Activated T-cell treated with anti-CD3 and anti-CD28 coated beads, Interleukin-2, amount 50 U/mL, for 24 hours (primary cell): ENCODE data around the gene PXYLP1.
A peak's percentile ranks its signal among the peaks of the same experiment; 100 is the strongest.
"Not testable (repeated sequence)": the region's sequence is repeated elsewhere in the genome, so short reads cannot be mapped to it uniquely, and the experiment has no call there.

ENCODE experiments used
- DNase-seq: peaks from one replicate; pipeline ENCODE4 v3.0.0-alpha.2; 2020
- H3K27ac Mint-ChIP-seq: 2 replicates; pipeline ENCODE4 v1.8.0; 2020; ENCODE audit warnings: mild to moderate bottlenecking, mixed read lengths
- H3K27me3 Mint-ChIP-seq: 2 replicates; pipeline ENCODE4 v1.8.0; 2020; ENCODE audit warnings: mixed read lengths
- H3K36me3 Mint-ChIP-seq: 2 replicates; pipeline ENCODE4 v1.8.0; 2020; ENCODE audit warnings: low read depth, mixed read lengths
- H3K4me1 Mint-ChIP-seq: 2 replicates; pipeline ENCODE4 v1.8.0; 2020; ENCODE audit warnings: low read depth, mixed read lengths
- H3K4me3 Mint-ChIP-seq: 2 replicates; pipeline ENCODE4 v1.8.0; 2020; ENCODE audit warnings: mild to moderate bottlenecking, moderate library complexity, mixed read lengths
- H3K9me3 Mint-ChIP-seq: 2 replicates; pipeline ENCODE4 v1.8.0; 2020; ENCODE audit warnings: mixed read lengths

The PXYLP1 gene

DNA sequence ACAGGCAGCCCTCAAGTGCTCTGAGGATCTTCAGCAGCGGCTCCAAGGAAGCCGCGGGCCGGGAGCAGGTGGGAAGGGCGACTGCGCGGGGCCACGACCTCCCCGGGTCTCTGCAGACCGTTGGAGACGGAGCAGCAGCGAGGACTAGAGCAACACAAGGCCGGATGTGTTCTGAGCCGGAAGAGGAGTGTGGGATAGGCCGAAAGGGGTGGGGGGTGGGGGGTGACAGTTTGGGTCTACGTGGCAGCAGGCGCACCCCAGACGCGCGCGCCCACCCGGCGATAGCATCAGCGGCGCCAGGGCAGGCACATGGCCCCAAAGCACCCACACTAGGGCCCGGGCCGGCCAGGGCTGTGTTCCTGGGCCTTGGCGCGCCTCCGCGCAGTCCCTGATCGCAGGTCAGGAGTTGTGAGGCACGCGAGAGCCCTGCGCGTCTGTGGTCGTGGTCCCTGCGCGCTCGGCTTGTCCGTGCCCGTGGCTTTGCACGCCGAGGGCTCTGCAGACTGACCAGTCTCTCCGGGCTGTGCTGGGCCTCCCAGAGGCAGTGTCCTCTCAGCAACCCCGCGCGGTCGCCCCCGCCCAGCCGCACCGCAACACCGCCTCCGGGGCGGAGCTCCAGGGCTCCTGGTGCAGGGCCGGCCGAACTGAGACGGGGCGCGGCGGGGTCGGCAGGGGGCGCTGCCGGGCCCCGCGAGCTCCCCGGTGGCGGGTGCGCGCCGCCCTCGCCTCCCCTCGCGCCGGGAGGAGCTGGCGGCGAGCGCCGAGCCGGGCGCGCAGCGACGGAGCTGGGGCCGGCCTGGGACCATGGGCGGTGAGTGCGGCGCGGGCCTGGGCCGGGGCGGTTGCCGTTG lies at the start of gene PXYLP1:
Gene PXYLP1, plus strand, starts transcription at position 725 of the 851 bp plus-strand sequence. CDS start 28,351 bp downstream, outside the sequence.
- Mint-ChIP-seq H3K36me3 (peaks cover 20% of the 10 kb centered on the region), H3K9me3 (no peaks in the 10 kb centered on the region), H3K4me3 (peak within 1 kb of the TSS; percentile 90), H3K27ac (peak within 1 kb of the TSS; percentile 97), H3K27me3 (no peaks in the 10 kb centered on the region), H3K4me1 (peaks cover 42% of the 10 kb centered on the region)
- peak; percentile 96 for DNase-seq

- H3K27me3 Mint-ChIP-seq, result no peaks in the 10 kb centered on the region
- H3K27ac Mint-ChIP-seq, result no peak overlapping the region
- DNase-seq, result no peak
- H3K9me3 Mint-ChIP-seq, result peaks cover 13% of the 10 kb centered on the region
- no peak overlapping the region for H3K4me3 Mint-ChIP-seq
- no peaks in the 10 kb centered on the region for H3K4me1 Mint-ChIP-seq
- no peaks in the 10 kb centered on the region for H3K36me3 Mint-ChIP-seq
Measured at GRCh38 chr3:141183606-141184005, 48.0 kb upstream of the PXYLP1 start.

DNA sequence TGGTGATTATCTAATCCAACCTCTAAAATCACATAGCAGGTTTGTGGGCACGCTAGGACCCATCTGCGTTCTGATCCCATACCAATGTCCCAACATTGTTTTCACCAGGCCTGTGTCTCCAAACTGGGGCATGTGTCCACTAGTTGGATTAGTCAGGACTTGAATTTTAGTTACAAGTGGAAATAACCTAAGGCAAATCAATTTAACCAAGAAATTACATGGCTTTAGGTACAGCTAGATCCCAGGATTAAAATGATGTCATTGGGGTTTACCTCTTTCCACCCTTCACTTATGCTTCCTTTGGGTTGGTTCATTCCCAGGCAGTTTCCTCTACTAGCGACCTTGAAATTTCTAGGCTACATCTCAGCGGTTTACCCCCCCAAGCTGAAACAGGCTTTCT lies 47.2 kb upstream of the PXYLP1 start:
- Mint-ChIP-seq H3K27me3 (no peaks in the 10 kb centered on the region), H3K9me3 (peaks cover 12% of the 10 kb centered on the region), H3K36me3 (no peaks in the 10 kb centered on the region), H3K4me1 (no peaks in the 10 kb centered on the region), H3K27ac (no peak overlapping the region), H3K4me3 (no peak overlapping the region)
- DNase-seq, result no peak

DNA sequence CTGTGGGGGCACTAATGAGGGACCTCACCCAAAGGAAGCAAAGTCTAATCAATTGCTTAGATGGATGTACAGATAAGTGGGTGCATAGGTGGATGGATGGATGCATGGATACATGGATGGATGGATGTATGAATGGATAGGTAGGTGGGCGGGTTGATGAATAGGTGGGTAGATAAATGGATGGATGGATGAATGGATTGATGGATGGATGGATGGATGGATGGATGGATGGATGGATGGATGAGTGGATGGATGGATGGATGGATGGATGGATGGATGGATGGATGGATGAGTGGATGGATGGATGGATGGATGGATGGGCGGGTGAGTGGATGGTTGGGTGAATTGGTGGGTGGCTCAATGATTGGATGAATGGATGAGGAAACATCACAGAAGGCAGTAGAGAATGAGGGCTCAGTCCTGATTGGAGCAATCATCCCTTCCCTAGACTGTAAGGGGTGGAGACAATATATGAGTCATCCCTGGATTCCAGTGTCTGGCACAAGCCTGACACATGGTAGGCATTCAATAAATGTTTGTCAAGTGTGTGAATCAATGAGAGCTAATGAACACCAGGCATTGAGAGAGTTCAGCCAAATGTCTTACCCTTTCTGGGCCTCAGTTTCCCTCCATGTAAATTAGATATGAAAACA lies 40.4 kb upstream of the PXYLP1 start:
- Mint-ChIP-seq H3K4me1 (peaks cover 14% of the 10 kb centered on the region), H3K4me3 (no peak overlapping the region), H3K36me3 (no peaks in the 10 kb centered on the region), H3K9me3 (no peaks in the 10 kb centered on the region), H3K27ac (no peak overlapping the region), H3K27me3 (peaks cover 8% of the 10 kb centered on the region)
- DNase-seq, result no peak

DNA sequence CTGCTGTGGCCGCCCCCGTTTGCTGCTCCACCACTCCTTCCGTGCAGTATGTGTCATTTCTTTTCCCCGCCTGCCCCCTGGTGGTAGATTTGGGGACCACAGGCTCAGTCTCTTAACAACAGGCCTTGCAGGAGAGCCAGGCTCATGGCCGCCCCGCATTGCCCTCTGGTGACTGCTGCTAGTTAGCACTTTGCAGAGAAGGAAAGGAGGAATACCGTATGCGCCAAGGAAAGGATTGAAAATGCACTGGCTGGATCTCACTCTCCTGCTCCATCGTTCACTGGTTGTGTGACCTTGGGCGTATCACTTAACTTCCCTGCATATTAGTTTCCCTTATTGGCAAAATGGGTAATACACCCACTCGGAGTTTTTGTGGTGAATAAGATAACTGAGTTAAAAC lies 39.3 kb upstream of the PXYLP1 start:
- Mint-ChIP-seq H3K27ac (no peak overlapping the region), H3K4me3 (no peak overlapping the region)
- peak; percentile 99 for DNase-seq

GRCh38 chr3:141193066-141193830 lies 38.4 kb upstream of the PXYLP1 start:
- no peak overlapping the region for H3K4me3 Mint-ChIP-seq
- no peaks in the 10 kb centered on the region for H3K36me3 Mint-ChIP-seq
- DNase-seq, result no peak
- peaks cover 8% of the 10 kb centered on the region for H3K27me3 Mint-ChIP-seq
- peaks cover 14% of the 10 kb centered on the region for H3K4me1 Mint-ChIP-seq
- H3K9me3 Mint-ChIP-seq, result peaks cover 2% of the 10 kb centered on the region
- H3K27ac Mint-ChIP-seq, result no peak overlapping the region

More for the DNA sequence above, 39.3 kb upstream of the PXYLP1 start:
- Mint-ChIP-seq H3K4me1 (peaks cover 14% of the 10 kb centered on the region), H3K27me3 (peaks cover 8% of the 10 kb centered on the region), H3K9me3 (peaks cover 2% of the 10 kb centered on the region), H3K36me3 (no peaks in the 10 kb centered on the region)

- peaks cover 2% of the 10 kb centered on the region for H3K9me3 Mint-ChIP-seq
- no peaks in the 10 kb centered on the region for H3K36me3 Mint-ChIP-seq
- no peak overlapping the region for H3K4me3 Mint-ChIP-seq
Measured at GRCh38 chr3:141201122-141201521, 30.5 kb upstream of the PXYLP1 start.

DNA sequence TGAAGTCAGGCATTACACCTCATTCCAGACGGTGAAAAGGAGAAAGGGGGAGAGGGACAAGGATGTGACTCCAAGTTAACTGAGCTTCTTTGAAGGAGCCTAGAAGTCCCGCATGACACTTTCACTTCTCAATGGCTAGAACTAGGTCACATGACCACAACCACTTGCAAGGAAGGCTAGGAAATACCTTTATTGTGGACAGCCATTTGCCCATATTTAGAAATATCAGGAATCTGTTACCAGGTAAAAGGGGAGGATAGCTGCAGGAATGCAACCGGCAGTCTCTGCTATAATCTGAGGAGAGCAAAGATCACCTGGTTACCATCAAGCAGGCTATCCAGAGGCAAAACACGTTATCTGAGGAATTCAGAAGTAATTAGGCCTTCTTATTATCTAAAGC lies 28.9 kb upstream of the PXYLP1 start:
- Mint-ChIP-seq H3K36me3 (no peaks in the 10 kb centered on the region), H3K9me3 (no peaks in the 10 kb centered on the region), H3K4me3 (no peak overlapping the region), H3K4me1 (no peaks in the 10 kb centered on the region), H3K27ac (no peak overlapping the region), H3K27me3 (no peaks in the 10 kb centered on the region)
- DNase-seq, result no peak

More at GRCh38 chr3:141201122-141201521, 30.5 kb upstream of the PXYLP1 start:
- no peaks in the 10 kb centered on the region for H3K4me1 Mint-ChIP-seq
- no peak for DNase-seq
- H3K27me3 Mint-ChIP-seq, result no peaks in the 10 kb centered on the region
- no peak overlapping the region for H3K27ac Mint-ChIP-seq

- no peak overlapping the region for H3K27ac Mint-ChIP-seq
- H3K4me3 Mint-ChIP-seq, result no peak overlapping the region
- H3K36me3 Mint-ChIP-seq, result no peaks in the 10 kb centered on the region
- H3K9me3 Mint-ChIP-seq, result no peaks in the 10 kb centered on the region
- no peak for DNase-seq
- H3K4me1 Mint-ChIP-seq, result no peaks in the 10 kb centered on the region
- no peaks in the 10 kb centered on the region for H3K27me3 Mint-ChIP-seq
Measured at GRCh38 chr3:141203866-141204265, 27.8 kb upstream of the PXYLP1 start.

- no peaks in the 10 kb centered on the region for H3K27me3 Mint-ChIP-seq
- H3K4me3 Mint-ChIP-seq, result no peak overlapping the region
- H3K27ac Mint-ChIP-seq, result no peak overlapping the region
- no peaks in the 10 kb centered on the region for H3K36me3 Mint-ChIP-seq
- H3K9me3 Mint-ChIP-seq, result no peaks in the 10 kb centered on the region
- H3K4me1 Mint-ChIP-seq, result no peaks in the 10 kb centered on the region
- no peak for DNase-seq
Measured at GRCh38 chr3:141204343-141204742, 27.3 kb upstream of the PXYLP1 start.

- not testable (repeated sequence) for H3K4me1 Mint-ChIP-seq, DNase-seq, H3K4me3 Mint-ChIP-seq, H3K27ac Mint-ChIP-seq, H3K36me3 Mint-ChIP-seq, H3K9me3 Mint-ChIP-seq, H3K27me3 Mint-ChIP-seq
Measured at GRCh38 chr3:141211306-141211705, 20.3 kb upstream of the PXYLP1 start.

GRCh38 chr3:141212101-141212500 lies 19.5 kb upstream of the PXYLP1 start:
- Mint-ChIP-seq H3K27me3 (no peaks in the 10 kb centered on the region), H3K9me3 (no peaks in the 10 kb centered on the region), H3K36me3 (no peaks in the 10 kb centered on the region), H3K27ac (no peak overlapping the region), H3K4me1 (no peaks in the 10 kb centered on the region), H3K4me3 (no peak overlapping the region)
- no peak for DNase-seq

GRCh38 chr3:141212555-141212954 lies 19.1 kb upstream of the PXYLP1 start:
- Mint-ChIP-seq H3K27ac (no peak overlapping the region), H3K9me3 (no peaks in the 10 kb centered on the region), H3K4me3 (no peak overlapping the region), H3K36me3 (no peaks in the 10 kb centered on the region), H3K27me3 (peaks cover 1% of the 10 kb centered on the region), H3K4me1 (no peaks in the 10 kb centered on the region)
- DNase-seq, result no peak

DNA sequence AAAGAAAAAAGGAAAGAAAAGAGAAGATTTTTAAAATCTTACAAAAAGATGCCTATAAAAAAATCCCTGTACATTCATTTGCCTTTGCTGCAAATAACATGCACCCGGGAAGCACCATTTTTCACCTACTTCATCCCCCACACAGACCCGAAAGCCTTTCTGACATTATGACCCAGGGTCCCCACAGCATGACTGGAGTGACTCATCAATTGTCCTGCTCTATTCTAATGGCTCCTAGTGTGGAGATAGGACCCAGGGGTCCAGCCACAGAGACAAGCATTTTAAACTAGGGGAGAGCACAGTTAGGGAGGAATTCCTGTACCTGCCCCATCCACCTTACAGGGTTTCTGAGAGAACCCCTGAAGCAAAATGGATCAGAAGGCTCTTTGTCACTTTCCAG lies 14.7 kb upstream of the PXYLP1 start:
- no peak for DNase-seq
- no peak overlapping the region for H3K4me3 Mint-ChIP-seq
- no peak overlapping the region for H3K27ac Mint-ChIP-seq
- H3K36me3 Mint-ChIP-seq, result no peaks in the 10 kb centered on the region
- H3K27me3 Mint-ChIP-seq, result peaks cover 3% of the 10 kb centered on the region
- H3K4me1 Mint-ChIP-seq, result no peaks in the 10 kb centered on the region
- no peaks in the 10 kb centered on the region for H3K9me3 Mint-ChIP-seq
